GM12865 (cell line): Measurements from ENCODE around the gene FILIP1L.

ENCODE experiments used
- DNase-seq: peaks from one replicate; pipeline ENCODE4 v3.0.0; 2010; ENCODE audit warnings: low read depth
- H3K4me3 ChIP-seq: 2 replicates; pipeline ENCODE4 v1.5.1; 2011; ENCODE audit warnings: mild to moderate bottlenecking, low read depth, low read length, control low read depth
- CTCF ChIP-seq: IDR thresholded peaks from 2 replicates; pipeline ENCODE4 v1.5.1; 2011; ENCODE audit warnings: low read length, control low read depth, low read depth, inconsistent platforms; ENCODE audit not compliant: insufficient read depth; ENCODE audit errors: missing control alignments

FILIP1L gene

GRCh38 chr3:99870712-99871111, 243.6 kb downstream of the FILIP1L start:
- TF ChIP-seq CTCF = no peak
- no peak overlapping the region for H3K4me3 ChIP-seq
- no peak for DNase-seq

- TF ChIP-seq CTCF = no peak
- DNase-seq = no peak
Measured at GRCh38 chr3:99869621-99870020, 244.7 kb downstream of the FILIP1L start.

DNA sequence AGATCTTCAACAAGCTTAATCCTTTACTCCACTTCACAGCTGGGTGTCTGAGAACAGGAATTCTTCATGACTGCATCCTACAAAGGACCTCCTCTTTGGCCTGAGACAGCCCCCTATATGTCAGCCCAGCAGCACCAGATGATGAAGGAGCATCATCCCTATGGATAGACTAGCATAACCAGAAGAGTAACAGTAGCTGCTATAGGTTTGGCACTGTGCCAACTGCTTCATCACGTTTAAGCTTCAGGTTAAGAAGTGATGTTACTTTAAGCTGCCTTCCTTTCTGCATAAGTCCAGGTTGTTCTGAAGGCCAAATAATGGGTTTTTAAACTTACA, 246.0 kb downstream of the FILIP1L start:
- DNase-seq = peak; percentile 40
- no peak for TF ChIP-seq CTCF
- no peak overlapping the region for H3K4me3 ChIP-seq

More at GRCh38 chr3:99869621-99870020, 244.7 kb downstream of the FILIP1L start:
- H3K4me3 ChIP-seq = no peak overlapping the region

DNA sequence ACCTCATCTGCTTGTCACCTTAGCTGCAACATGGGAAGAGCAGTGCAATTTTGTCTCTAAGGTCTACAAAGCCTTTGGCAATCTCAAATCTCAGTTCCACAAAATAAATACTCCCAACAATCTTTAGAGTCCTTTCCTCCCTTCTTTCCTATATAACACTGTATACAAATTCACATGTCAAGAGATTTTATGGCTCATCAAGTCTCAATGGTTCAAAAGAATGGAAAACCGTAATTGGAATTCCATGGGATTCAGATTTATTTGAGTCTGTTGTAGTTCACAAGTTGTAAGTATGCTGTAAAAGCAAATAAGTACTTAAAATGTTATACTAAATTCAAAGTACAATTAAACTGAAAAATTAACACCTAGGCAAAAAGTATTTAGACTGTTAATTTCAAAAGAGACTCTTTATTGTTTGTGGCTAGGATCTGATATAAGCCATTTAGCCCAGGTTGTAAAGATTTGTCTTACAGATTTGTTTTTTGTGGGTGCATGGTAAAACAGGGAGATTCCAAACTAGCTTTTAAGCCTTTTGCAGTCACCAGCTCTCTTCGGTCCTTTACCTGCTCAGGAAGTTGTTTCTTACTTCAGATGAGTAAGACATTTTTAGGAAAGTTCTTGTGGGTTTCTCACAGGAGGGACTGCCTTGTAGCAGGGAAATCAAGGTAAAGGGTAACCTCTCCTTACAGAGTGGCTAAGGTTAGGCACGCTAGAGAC, 246.5 kb downstream of the FILIP1L start:
- no peak for TF ChIP-seq CTCF
- H3K4me3 ChIP-seq = no peak overlapping the region
- DNase-seq = peak; percentile 47

GRCh38 chr3:99866261-99866761, 248.0 kb downstream of the FILIP1L start:
- peak; percentile 18 for DNase-seq
- no peak overlapping the region for H3K4me3 ChIP-seq
- no peak for TF ChIP-seq CTCF

- no peak for TF ChIP-seq CTCF
- no peak for DNase-seq
- H3K4me3 ChIP-seq = no peak overlapping the region
Measured at GRCh38 chr3:99865321-99865720, 249.0 kb downstream of the FILIP1L start.

- no peak for DNase-seq
- no peak for TF ChIP-seq CTCF
- H3K4me3 ChIP-seq = no peak overlapping the region
Measured at GRCh38 chr3:99864289-99864688, 250.0 kb downstream of the FILIP1L start.
